ENCODE data around the gene CARD19.

- TF ChIP-seq, protein P1, sequence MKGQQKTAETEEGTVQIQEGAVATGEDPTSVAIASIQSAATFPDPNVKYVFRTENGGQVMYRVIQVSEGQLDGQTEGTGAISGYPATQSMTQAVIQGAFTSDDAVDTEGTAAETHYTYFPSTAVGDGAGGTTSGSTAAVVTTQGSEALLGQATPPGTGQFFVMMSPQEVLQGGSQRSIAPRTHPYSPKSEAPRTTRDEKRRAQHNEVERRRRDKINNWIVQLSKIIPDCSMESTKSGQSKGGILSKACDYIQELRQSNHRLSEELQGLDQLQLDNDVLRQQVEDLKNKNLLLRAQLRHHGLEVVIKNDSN (CRISPR knock-in tag; IDR thresholded peaks at IDR 0.05), result no peak
- TF ChIP-seq CHD7 (IDR thresholded peaks at IDR 0.05; ENCODE audit: low read depth, low read length), result no peak
- TF ChIP-seq POLR2AphosphoS5 (IDR thresholded peaks at IDR 0.05; ENCODE audit: control insufficient read depth, insufficient read depth, low read depth, low read length), result no peak
- TF ChIP-seq POLR2A (conservative IDR thresholded peaks at IDR 0.05), result no peak
- TF ChIP-seq, protein P2, sequence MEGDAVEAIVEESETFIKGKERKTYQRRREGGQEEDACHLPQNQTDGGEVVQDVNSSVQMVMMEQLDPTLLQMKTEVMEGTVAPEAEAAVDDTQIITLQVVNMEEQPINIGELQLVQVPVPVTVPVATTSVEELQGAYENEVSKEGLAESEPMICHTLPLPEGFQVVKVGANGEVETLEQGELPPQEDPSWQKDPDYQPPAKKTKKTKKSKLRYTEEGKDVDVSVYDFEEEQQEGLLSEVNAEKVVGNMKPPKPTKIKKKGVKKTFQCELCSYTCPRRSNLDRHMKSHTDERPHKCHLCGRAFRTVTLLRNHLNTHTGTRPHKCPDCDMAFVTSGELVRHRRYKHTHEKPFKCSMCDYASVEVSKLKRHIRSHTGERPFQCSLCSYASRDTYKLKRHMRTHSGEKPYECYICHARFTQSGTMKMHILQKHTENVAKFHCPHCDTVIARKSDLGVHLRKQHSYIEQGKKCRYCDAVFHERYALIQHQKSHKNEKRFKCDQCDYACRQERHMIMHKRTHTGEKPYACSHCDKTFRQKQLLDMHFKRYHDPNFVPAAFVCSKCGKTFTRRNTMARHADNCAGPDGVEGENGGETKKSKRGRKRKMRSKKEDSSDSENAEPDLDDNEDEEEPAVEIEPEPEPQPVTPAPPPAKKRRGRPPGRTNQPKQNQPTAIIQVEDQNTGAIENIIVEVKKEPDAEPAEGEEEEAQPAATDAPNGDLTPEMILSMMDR (IDR thresholded peaks at IDR 0.05 in 2 of 3, conservative IDR thresholded peaks at IDR 0.05 in 1 of 3; ENCODE audit: insufficient read depth in 2 of 3, low read depth in 1 of 3, low read length in 3 of 3), result no peak
- TF ChIP-seq ZNF263 (CRISPR knock-in tag; IDR thresholded peaks at IDR 0.05; ENCODE audit: borderline replicate concordance), result no peak
- no peak for TF ChIP-seq SMAD1 (IDR thresholded peaks at IDR 0.05; ENCODE audit: low read depth, low read length, partially characterized antibody)
- no peak for TF ChIP-seq EZH2 (IDR thresholded peaks at IDR 0.05; ENCODE audit: borderline replicate concordance, low read depth, low read length)
- no peak for TF ChIP-seq SAFB2 (IDR thresholded peaks at IDR 0.05; ENCODE audit: borderline replicate concordance, low read depth, low read length, severe bottlenecking)
- TF ChIP-seq SETDB1 (IDR thresholded peaks at IDR 0.05; ENCODE audit: low read length), result no peak
Observed at GRCh38 chr9:93100276-93100636, 4.2 kb downstream of the CARD19 start.

Data from K562 (cell line).